ENCODE measurements around the gene SFSWAP.

- TF ChIP-seq ELK1 (IDR thresholded peaks at IDR 0.05; ENCODE audit: low read depth, low read length) (no peak), CTCF (IDR thresholded peaks at IDR 0.05) (no peak), JUN (IDR thresholded peaks at IDR 0.05) (no peak), POLR2A (IDR thresholded peaks at IDR 0.05; ENCODE audit: low read length) (no peak), RCOR1 (IDR thresholded peaks at IDR 0.05; ENCODE audit: low read depth, low read length) (no peak), MAX (IDR thresholded peaks at IDR 0.05) (no peak), EHMT2 (IDR thresholded peaks at IDR 0.05; ENCODE audit: low read depth) (no peak), HOXA7 (CRISPR knock-in tag; IDR thresholded peaks at IDR 0.05) (no peak), ESRRA (IDR thresholded peaks at IDR 0.05; ENCODE audit: borderline replicate concordance, low read length) (no peak), CEBPB (IDR thresholded peaks at IDR 0.05) (no peak), POLR2AphosphoS2 (conservative IDR thresholded peaks at IDR 0.05; ENCODE audit: low read length) (no peak), KDM1A (IDR thresholded peaks at IDR 0.05; ENCODE audit: low read depth) (no peak), ZFP36 (IDR thresholded peaks at IDR 0.05; ENCODE audit: borderline replicate concordance, partially characterized antibody) (no peak)
Measured at GRCh38 chr12:131683266-131684014, 27.4 kb upstream of the SFSWAP start.

All from A549 (cell line).